HG03457 (cell line): ENCODE data around the gene PLK1.

ENCODE experiments used
- ATAC-seq: cut with Tn5 transposase; IDR thresholded peaks from one replicate; pipeline ENCODE4 v1.9.1; 2021; ENCODE audit warnings: moderate number of reproducible peaks; ENCODE audit not compliant: unreplicated experiment

The PLK1 gene

DNA sequence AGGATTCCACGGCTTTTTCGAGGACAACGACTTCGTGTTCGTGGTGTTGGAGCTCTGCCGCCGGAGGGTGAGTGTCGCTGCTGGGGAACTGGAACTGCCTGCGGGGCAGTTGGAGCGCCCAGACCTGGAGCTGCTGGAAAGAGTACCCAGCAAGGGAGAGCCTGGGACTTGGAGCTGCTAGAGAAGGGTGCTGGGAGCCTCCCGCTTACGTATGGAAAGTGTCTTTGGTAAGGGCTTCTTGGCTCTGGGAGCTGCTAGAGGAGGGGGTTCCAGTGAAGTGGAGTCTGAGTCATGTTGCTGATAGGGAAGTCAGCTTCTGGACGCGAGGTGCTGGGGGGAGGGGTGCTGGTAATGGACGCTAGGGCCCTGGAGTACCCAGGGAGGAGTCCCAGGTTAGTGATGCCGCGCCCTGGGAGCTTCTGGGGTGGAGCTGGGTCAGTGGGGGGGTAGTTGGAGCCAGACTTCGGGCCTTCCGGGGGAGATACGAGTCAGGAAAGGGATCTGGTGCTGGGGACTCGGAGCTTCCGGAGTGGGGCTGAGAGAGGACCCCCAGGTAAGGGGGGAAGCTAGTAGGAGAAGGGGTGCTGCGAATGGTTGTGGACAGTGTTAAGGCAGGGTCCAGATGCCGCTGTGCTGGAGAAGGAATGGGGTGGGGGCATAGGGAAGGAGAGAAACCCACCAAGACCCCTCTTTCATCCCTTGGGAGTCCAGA, 741 bp downstream of the PLK1 start:
- no peak for ATAC-seq

DNA sequence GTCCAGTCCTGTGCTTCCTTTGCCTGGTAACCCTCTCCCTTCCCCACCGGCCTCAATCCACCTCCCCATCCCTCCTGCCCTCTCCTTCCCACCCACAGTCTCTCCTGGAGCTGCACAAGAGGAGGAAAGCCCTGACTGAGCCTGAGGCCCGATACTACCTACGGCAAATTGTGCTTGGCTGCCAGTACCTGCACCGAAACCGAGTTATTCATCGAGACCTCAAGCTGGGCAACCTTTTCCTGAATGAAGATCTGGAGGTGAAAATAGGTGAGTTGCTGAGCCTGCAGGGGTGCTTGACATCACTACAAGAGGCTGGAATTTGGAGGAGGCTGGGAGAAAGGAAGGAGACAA, 1.3 kb downstream of the PLK1 start:
- no peak for ATAC-seq

DNA sequence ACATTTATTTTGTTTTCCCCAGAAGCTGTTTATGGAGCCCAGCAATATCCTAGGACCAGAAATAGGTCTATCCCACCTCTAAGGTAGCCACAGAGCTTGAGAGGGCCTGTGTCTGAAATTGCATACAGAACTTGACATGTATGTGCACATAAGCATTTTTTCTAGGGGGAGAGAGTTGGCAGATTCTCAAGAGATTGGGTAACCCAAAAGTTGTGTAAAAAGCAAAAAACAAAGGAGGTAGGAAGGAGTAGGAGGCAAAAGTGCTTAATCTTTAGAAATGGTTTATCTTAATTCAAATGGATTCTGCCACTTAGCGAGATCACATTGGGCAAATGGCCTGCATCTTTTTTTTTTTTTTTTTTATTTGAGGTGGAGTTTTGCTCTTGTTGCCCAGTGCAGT, 3.5 kb downstream of the PLK1 start:
- ATAC-seq, result no peak

DNA sequence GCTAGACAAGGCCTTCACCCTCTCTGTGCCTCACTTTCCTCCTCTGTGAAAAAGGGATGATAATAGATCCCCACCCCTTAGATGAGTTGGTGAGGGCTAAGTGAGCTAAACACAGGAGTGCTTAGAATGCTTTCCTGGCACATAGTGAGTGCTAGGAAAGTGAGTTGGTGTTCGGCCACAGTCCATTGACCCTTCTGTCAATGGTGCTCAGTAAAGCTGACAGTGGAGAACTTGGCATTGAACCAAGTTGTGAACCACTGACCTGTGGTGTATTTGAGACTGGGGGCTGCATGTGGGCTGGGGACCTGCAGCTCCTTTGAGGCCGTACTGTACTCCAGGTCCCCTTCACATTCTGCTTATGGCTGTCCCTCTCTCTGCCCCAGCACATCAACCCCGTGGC, 4.8 kb downstream of the PLK1 start:
- no peak for ATAC-seq

DNA sequence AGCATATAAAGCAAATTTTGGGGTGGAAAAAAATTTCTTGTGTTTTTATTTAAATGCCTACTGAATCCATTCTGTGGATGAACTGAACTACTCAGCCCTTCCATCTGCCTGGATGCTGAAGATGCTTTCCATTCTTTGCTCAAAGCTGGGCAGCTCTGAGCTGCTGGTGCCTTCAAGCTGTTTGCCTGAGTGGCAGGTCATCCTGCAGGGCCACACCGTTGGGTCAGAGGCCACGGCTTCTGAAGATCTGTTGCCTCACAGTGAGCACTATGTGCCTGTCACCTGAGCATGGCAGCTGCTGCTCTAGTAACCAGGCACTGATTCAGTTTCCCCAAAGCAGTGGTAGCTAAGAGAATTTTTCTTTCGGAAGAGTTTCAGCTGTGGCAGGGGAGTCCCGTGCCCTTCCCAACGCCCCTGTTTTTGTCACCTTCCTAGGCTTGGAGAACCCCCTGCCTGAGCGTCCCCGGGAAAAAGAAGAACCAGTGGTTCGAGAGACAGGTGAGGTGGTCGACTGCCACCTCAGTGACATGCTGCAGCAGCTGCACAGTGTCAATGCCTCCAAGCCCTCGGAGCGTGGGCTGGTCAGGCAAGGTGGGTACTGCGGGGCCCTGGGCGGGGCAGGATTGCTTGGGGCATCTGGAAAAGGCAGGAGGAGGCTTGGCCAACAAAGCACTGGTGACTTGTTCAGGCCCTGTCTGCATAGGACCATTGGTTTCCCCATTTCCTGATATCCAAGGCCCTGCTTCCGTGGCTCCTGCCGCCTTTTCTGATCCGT, 8.5 kb downstream of the PLK1 start:
- ATAC-seq, result no peak

DNA sequence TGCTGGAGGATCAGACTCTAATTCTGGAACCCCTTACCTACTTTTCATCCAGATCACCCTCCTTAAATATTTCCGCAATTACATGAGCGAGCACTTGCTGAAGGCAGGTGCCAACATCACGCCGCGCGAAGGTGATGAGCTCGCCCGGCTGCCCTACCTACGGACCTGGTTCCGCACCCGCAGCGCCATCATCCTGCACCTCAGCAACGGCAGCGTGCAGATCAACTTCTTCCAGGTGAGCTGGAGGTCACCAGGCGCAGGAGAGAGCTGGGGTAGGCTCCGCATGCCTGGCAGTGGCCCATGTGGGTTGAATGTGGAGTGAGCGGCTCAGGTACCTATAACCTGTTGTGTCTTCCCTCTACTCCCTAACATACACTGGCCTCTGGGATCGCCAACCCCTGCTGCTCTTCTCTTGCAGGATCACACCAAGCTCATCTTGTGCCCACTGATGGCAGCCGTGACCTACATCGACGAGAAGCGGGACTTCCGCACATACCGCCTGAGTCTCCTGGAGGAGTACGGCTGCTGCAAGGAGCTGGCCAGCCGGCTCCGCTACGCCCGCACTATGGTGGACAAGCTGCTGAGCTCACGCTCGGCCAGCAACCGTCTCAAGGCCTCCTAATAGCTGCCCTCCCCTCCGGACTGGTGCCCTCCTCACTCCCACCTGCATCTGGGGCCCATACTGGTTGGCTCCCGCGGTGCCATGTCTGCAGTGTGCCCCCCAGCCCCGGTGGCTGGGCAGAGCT, 10.9 kb downstream of the PLK1 start:
- ATAC-seq, result no peak

DNA sequence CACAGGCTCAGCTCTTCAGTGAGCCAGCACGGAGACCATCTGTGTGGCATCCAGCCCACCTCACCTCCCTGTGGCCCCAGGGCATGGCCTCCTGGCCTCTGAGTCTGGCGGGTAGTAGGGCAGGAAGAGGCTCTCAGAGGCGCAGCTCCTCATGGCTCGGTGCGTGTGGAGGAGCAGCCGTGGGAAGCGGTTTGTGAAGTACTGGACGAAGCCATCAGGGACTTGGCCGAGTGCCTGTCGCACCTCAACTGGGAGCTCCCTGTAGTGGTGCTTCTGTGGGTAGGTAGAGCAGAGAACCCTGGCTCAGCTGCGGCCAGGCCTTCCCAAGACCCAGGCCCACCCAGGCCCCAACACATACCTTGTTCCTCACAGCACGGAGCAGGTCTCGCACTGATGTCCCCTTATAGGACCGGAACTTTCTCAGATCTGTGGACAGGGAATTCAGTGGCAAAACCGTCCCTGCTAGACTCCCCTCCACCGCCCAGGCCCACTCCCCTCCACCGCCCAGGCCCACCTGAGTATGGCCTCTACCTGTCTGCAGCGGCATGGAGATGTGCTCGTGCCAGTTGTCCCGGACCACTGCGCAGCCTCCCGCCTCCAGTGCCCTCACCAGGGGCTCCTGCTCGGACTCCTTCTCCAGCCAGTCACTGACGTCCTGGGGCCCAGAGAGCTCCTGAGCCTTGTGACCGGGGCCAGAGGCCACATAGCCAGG, 12.2 kb downstream of the PLK1 start:
- no peak for ATAC-seq

DNA sequence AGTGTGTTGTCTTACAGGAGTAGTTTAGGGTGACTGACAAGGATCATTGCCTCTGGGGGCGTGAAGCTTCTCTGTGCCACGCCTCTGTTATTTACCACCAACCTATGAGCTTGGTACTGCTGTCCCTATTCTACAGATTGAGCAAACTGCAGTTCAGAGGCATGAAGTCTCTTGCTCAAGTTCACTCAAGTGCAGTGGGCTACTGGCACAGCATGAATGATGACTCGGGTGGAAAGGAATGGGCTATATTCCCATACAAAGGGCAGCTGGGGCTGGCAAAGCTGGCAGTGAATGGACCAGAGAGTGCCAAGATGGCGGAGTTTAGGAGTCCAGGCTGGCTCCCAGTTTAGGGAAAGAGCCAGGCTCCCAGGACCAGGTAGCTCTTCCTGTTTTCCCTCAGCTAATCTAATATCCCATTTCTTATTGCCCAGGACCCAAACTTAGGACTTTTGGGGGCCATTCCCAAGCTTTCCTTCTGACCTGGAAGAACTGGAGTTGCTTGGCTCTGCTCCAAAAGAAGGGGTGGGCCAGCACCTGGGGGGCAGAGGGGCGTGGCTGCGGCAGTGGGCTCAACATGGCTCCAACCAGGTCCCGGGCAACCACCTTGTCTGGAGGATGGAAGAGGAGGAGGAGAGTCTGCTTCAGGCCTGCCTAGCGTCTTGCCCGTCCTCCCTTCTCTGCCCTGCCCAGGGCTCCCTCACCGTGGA, 12.9 kb downstream of the PLK1 start:
- no peak for ATAC-seq

DNA sequence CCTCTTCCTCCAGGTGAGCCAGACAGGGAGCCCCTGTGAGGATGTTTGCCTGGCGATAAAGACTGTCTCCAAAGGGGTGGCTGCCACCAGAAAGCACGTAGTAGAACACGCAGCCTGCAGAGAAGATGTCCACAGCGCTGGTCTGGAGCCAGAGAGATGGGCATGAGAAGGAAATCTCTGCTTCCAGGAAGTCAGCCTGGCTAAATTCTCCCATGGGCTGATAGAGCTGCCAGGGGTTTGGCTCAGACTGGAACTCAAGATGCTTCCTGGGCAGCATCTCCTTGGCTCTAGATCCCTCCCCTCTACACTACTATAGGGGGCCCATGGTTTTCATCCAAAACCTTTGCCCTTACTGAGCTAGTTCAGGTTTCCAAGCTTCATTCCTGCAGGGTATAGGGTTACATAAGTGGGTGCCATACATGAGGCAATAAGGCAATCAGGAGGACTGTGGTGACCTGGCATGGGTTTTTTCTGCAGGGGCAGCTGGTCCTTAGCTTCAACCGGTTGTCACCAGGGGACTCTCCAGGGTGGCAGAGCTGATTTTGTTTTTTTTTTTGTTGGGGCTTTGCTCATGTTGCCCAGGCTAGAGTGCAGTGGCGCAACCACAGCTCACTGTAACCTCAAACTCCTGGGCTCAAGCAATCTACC, 13.6 kb downstream of the PLK1 start:
- ATAC-seq, result no peak

DNA sequence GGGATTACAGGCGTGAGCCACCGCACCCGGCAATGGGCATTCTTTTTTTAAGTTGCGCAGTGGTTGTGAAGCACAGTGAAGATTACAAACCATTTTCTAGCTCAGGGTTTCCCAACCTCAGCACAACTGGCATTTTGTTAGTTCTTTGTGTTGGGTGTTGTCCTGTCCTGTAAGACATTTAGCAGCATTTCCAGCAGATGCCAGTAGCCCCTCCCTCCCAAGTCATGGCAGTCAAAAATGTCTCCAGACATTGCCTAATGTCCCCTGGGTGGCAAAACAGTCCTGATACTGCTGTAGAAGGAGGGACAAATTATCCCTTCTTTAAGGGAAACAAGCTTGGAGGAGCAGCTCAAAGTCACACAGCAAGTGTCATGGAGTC, 15.6 kb downstream of the PLK1 start:
- ATAC-seq, result no peak

DNA sequence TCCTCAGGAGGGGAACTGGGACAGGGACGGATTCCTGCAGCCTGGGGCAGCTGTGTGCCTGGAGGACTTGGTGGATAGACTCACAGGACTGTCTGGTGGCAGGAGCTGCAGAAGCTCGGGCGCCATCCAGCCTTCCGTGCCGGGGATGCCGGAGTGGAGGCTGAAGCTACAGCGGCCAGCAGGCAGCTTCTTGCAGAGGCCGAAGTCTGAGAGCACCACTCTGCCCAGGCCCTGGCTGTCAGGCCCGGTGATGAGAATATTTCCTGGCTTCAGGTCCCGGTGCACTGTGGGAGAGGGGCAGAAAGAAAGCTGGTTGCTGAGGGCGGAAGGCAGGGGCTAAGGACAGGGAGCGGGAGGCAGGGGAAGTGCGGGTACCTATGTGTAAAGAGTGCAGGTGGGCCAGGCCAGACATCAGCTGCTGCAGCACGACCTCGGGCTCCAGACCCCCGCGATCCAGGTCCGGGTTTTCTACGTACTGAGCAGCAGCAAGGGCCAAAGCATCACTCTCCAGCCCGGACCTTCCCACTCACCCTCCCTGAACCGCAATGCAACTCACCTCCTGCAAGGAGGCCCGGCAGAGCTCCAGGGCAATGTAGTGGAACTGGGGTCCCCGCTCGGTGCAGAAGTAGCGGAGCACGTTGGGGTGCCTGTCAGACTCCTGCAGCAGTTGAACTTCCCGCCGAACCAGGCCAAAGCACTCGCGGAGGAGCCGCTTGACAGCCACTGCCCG, 16.1 kb downstream of the PLK1 start:
- ATAC-seq, result no peak

DNA sequence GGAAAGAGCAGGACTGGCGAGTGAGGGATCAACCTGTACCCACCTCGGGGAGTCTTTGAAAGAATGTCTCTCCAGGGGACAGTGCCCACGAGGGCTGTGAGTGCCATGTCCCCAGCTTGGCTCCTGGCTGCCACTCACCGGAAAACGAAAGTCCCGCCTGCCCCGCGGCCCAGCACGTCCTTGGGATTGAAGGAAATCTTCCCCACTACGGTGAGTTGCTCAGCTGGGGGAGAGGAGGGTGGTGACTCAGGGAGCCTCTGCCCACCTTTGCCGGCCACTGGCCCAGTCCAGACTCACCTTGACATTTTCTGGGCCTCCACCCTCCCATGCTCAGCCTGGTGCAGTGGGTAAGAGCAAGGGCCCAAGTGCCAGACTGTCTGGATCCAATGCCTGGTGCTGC, 17.1 kb downstream of the PLK1 start:
- no peak for ATAC-seq

DNA sequence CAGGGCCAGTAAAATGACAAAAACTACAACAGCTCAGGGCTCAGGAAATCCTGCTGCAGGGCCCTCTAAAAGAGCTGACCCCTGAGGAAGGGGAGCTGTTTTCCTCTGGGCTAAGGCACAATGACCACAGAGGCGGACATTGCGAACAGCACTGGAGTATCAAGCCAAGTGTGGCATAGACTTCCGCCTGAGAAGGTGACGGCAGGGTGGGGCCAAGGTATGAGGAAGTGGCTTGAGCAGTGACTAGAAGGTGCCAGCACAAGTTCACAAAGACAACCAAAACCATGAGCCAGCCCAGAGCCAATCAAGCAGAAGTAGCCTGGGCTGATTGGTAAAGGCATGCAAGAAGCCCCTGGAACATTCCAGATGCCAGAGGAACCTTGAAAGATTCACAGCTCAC, 20.4 kb downstream of the PLK1 start:
- ATAC-seq, result no peak

DNA sequence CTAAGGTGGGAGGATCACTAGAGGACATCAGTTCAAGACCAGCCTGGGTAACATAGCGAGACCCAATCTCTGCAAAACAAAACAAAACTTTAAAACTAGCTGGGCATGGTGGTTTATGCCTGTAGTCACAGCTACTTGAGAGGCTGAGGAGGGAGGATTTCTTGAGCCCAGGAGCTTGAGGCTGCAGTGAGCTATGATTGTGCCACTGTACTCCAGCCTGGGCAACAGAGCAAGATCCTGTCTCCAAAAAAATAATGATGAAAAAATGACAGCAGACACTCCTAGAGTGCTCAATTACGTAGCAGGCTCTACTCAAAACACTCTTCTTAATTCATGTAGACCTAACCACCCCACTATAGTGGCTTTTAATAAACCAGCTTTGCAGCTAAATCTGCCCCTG, 21.4 kb downstream of the PLK1 start:
- ATAC-seq, result no peak

DNA sequence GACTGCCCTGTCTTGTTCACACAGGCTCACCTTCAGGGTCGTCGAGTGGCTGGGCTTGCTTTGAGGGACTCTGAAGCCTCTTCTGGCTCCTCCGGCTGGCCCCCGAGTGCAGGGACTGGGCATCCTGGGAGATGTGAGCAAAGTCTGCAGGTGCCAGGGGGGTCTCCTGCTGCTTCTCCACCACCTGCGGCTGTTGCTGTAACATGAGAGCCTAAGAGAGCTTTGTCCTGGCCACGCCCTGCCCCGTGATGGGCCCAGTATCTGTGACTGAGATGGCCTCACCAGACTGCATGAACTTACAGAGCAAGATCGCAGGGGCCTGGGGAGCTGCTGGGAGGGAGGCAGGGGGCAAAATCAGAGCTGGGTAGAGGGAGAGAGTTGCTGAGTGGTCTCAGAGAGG, 21.8 kb downstream of the PLK1 start:
- ATAC-seq, result no peak

DNA sequence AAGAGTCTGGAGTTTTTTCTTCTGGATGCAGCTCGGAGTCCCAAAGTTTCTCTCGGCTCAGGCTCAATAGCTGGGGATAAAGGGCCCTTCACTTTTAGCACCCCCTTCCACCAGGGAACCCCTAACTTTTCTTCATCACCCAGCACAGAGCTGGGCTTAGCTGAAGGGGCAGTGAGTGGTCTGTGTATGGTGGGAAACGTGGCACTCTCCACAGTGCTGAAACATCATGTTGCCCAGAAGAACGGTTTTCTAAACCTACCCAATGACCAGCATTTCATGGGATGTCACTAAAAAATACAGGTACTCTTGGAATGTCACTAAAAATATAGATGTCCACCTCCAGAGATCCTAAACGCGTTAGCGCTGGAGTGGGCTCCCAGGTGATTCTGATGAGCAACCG, 22.4 kb downstream of the PLK1 start:
- no peak for ATAC-seq

DNA sequence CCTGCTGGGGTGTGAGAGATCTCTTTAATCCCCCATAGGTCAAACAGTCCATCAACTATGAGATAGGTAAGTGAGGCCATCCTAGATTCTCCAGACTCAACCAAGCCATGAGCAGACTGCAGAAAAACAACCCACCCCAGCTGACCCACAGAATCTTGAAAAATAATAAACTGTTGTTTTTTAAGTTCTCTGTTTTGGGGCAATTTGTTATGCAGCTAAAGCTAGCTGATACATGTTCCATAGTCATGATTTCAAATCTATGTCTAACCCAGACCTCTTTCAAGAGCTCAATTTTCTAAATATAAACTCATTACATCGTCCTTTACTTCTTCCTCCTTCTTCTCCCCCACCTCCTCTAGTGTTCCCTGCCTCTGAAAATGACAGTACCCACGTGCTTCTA, 24.3 kb downstream of the PLK1 start:
- ATAC-seq, result no peak

DNA sequence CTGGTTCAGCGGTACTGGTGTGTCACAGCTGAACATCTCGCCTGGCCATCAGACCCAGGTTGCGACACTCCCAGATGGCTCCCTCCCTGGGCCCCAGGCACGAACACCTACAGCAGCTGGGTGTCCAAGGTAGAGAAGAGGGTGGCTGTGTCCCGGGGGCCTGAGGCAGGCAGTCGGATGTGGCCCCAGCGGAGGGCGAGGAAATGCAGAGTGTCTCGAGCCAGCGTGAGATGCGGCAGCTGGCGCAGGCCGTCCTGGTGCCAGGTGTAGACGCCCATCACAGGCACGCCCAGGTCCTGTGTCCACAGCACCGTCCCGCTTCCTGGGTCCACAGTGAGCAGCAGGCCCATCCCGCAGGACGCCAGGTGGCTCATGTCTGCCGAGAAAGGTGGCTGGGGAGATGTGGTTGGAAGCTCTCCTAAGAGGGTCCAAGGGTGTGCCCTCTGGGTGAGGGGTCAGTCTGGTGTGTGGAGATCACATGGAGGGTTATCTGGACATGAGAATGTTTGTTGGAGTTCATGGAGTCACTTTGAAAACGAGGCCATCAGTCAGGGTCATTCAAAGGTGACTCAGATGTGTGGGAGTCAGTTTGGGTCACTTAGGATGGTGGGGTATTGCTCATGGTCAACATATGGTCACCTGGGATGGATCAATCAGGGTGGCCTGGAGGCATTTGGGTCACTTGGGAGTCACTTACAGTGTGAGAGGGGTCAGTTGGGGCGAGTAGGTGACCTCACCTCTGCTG, 26.3 kb downstream of the PLK1 start:
- no peak for ATAC-seq

DNA sequence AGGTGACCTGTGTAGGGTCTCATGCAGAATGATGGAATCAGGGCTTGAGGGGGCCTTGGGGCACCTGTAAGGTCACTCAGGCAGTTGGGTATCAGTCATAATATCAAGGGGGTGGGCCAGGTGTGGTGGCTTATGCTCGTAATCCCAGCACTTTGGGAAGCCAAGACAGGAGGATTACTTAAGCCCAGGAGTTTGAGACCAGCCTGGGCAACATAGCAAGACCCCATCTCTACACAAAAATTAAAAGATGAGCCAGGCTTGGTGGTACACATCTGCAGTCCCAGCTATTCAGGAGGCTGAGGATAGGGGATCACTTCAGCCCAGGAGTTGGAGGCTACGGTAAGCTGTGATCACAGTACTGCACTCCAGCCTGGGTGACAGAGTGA, 26.8 kb downstream of the PLK1 start:
- no peak for ATAC-seq
